HG03060 (cell line): Measurements from ENCODE around the gene ADCY3.
"Not testable (repeated sequence)": the region's sequence is repeated elsewhere in the genome, so short reads cannot be mapped to it uniquely, and the experiment has no call there.

ENCODE experiments used
- ATAC-seq: cut with Tn5 transposase; IDR thresholded peaks from one replicate; pipeline ENCODE4 v1.9.1; 2021; ENCODE audit warnings: low read depth, moderate number of reproducible peaks; ENCODE audit not compliant: unreplicated experiment

ADCY3 gene

GRCh38 chr2:24853996-24854395, 66.0 kb downstream of the ADCY3 start:
- ATAC-seq, result no peak

DNA sequence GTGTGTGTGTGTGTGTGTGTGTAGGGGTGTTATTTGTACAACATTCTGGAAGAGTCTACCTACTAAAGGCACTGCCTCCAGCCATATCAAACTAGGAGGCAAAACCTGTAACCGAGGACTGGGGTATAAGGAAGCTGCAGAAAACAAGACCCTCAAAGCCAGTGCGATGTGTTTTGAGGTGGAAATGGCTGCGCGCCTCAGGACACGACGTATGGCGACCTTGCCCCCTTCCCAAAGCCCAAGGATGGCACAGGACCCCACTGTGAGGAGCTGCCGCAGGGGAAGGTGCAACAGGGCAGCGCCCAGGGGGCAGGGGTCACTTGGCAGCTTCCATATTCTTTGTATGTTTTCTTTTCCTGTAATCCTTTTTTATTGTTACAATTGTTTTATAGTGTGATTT, 67.0 kb downstream of the ADCY3 start:
- no peak for ATAC-seq

- no peak for ATAC-seq
Measured at GRCh38 chr2:24852431-24853020, 67.5 kb downstream of the ADCY3 start.

DNA sequence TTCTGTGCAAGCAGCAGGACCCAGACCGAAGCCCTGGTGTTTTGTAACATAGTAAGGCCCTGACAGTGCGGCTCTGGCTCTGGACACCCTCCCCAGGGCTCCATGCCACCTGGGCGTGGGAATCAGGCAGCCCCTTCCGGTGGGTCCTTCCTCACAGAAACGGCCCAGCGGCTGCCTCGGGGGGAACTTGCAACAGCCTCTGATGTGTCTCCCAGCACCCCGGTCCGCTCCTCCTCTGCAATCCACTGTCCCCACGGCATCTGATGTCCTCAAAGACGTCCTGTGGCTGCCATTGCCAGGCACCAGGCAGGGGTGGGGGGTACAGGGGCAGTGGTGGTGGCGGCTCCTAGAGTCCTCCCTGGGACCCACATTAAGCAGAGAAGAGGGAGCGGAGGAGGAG, 68.0 kb downstream of the ADCY3 start:
- ATAC-seq, result no peak

DNA sequence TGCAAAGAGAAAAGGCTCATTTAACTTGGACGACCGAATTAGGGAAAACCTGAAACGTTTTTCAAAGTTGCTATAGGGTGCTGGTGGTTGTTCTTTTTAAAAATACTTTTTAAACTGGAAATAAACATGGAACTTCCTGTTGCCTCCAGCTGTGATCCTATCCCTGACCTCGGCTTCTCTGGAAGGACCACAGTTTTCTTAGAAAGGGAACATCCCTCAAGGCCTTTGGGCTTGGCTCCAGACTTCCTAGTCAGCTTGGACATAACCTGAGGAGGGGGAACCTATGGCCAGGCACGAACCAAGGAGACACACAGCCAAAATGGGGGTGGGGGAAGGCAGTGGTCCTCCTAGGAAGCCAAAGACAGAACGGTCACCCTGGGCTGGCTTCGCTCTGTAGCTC, 69.1 kb downstream of the ADCY3 start:
- ATAC-seq, result no peak

DNA sequence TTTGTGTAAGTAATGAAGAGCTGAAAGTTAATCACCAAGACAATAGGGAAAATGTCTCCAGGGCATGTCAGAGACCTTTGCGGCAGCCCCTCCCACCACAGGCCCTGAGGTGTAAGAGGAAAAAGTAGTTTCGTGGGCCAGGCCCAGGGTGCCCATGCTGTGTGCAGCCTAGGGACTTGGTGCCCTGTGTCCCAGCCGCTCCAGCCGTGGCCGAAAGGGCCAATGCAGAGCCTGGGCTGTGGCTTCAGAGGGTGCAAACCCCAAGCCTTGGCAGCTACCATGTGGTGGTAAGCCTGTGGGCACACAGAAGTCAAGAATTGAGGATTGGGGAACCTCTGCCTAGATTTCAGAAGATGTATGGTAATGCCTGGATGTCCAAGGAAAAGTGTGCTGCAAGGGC, 74.3 kb downstream of the ADCY3 start:
- ATAC-seq, result no peak

- no peak for ATAC-seq
Measured at GRCh38 chr2:24844023-24844685, 75.9 kb downstream of the ADCY3 start.

DNA sequence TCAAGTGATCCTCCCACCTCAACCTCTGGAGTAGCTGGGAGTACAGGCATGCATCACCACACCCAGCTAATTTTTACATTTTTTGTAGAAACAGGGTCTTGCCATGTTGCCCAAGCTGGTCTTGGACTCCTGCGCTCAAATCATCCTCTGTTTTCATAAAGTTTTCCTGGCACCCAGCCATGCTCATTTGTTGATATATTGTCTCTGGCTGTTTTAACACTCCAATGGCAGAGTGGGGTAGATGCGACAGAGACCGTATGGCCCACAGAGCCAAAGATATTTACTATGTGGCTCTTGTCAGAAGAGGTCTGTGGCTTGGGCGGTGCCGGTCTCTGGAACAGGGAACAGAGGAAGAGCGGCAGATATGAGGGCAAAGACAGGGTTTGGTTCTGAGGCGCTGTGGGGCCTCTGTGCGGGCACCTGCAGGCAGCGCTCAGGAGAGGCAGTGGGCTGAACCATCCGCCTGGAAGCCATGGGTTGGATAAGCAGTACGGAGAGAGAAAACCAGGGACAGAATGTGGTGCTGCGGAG, 76.6 kb downstream of the ADCY3 start:
- no peak for ATAC-seq

DNA sequence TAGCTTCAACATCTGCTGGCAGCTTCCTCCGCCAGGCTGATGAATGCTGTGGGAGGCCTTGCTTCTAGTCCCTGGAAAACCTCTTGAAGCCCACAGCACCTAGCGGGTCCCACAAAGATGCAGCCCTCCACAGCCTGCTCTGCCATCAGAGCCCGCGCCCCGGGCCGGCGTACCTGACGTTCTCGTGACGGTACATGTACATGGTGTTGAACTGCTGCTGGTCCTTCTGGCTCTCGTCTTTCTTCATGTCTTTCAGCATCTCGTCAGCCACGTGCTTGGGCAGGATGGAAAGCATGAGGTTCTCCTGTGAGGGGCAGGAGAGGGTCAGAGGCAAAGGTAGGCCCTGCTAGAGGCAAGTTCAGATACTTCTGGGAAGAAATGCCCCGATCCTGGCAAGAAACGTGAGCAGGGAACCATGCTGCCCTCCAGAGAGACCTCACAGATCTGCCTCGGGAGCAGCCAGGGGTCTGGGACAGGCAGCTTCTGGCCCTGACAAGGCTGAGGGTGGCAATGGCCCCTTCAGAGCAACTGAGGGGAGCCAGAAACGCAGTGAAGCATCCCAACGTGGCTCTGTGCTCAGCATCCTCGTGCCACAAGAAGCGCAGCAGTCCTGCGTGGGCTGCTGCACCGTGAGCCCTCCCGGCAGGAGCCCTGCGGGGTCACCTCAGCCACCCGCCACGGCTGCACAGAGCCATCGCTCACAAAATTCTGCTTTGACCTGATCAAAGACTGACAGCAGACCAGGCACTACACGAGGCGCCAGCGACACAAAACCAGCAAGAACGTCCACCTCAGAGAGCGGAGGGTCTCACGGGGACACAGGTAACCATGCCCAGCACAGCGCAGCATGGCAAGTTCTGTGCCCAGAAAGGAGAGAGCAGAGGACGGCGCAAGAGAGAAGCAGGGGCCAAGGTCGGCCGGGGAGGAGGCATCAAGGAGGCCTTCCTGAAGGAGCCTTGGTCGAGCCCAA, 77.7 kb downstream of the ADCY3 start:
- no peak for ATAC-seq

DNA sequence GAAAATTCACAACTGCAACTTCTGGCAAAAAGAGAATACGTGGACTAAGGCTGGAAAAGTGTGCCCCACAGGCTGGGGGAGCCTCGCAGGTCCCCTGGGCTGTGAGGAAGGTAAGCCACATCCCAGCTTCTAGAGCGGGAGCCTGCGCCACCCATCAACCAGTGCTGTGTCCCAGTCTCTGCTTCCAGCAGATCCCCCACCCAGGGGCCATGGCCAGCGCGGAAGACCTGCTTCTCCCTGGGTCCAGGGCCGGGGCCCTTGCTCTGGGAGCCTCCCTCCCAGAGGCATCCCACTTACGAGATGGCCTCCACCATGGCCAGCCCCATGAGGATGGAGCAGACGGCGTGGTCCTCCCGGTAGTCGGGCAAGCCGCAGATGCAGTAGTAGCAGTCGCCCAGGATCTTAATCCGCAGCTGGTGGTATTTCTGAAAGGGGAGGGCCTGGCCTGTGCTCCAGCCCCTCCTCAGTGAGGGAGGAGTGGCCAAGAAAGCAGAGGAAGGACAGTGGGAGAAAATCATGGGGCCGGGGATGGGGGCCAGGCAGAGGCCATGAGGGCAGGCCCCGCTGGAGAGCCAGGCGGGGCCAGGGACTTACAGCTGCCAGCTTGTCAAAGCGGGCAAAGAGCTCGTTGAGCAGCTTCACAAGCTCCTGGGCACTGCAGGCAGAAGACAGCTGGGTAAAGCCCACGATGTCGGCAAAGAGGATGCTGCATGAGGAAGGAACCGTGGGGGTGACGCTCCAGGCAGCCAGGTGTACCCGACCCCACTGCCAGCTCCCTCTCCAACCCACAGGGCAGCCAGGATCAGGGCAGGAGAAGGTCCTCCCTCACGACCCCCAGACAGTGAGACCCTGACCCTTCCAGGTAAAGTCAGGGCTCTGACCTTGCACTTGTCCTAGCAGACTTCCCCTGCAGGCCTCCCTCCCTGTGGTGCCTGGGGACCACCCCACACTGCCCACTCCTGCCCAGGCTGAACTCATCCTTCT, 78.8 kb downstream of the ADCY3 start:
- ATAC-seq, result no peak

DNA sequence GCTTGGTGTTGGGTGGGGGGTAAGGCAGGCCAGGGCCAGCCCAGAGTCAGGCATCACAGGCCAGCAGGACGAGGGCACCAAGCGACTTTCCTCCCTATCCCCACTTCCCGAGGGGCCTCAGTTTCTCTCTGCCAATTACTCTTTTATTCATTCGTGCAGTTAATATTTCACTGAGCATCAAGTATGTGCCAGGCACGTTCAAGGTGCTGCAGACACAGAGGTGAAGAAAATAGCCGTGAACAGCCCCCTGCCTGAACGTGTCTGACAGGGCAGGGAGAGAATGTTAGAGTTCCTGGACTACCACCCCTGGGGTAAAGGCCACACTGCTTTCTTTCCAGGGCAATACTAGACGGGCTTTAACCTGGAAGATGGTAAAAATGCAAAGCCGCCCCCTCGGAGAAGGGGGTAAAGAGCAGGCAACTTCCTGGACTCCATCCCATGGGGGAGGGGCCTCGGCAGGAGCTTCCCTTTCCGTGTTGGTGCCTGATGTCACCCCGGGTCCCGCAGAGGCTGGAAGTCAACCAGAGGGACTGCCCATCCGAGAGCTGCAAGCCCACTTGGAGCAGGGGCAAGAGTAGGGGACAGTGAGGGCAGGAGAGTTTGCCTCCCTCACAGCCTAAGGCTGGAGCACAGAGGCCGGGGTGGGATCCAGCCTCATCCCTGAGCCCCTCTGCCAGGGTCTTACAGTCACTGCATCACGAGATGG, 79.7 kb downstream of the ADCY3 start:
- no peak for ATAC-seq

GRCh38 chr2:24839729-24840128, 80.3 kb downstream of the ADCY3 start:
- ATAC-seq, result no peak

DNA sequence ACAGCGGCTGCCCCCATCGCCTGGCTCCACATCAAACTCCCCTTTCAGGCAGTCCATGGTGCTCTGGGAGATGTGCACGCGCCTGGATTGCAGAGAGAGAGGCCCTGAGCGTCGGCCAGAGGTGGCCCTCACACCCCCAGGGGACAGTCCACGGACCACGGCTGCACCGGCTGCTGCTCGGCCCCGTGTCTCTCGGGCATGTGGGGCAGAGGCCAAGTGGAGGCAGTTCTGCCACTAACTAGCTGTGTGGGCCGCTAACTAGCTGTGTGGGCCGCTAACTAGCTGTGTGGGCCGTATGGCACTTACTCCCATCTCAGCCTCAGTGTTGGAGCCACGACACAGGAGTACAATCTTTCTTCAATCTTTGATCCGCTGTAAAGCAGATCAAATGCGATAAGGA, 81.5 kb downstream of the ADCY3 start:
- no peak for ATAC-seq

GRCh38 chr2:24837996-24838513, 82.0 kb downstream of the ADCY3 start:
- ATAC-seq, result no peak

DNA sequence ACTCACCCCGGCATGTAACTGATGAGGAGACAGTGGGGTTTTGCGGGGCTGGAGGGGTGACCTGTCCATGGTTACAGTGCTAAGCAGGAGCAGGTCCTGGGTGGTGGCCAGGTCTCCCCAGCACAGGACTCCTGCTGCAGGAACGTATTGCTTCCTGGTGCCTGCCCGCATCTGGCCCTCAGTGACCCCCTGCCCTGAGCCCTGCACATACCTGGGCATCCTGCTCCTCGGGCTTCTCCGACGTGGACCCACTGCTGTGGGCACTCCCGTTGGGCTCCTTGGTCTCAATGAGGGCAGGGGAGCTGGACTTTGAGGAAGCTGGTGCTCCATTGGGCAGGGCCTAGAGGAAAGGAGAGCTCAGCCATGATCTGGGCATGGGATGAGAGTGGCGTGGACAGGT, 83.3 kb downstream of the ADCY3 start:
- no peak for ATAC-seq

GRCh38 chr2:24836206-24836605, 83.8 kb downstream of the ADCY3 start:
- no peak for ATAC-seq

GRCh38 chr2:24835411-24835810, 84.6 kb downstream of the ADCY3 start:
- ATAC-seq, result not testable (repeated sequence)

DNA sequence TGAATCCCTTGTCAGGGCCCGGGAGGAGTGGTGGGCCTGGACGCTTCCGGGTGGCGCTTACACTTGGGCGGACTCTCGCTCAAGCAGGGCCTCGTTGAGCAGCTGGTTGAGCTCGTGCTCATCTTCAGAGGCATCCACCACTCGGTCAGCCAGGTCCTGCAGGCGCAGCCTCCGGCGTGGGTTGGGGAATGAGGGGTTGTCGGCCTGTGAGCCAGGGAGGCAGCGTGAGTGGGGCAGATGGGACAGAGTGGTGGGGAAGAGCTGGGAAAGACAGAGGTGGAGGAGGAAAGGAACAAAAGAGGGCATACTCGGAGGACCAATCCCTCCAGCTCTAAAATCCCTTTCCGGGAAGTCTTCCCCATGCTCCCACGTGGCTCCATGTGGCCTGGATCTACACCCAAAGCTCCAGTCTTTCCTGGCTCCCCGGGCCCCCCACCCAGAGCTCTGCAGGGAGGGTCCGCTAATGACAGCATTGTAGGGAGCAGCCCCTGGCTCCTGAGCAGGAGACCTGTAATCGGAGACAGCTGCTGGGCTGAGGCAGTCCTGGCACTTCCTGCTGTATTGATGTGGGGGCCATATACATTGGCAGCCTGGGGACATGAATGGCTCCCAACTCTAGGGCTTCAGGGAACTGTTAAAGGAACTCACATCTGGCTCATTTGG, 85.2 kb downstream of the ADCY3 start:
- no peak for ATAC-seq
